NCI-H2196 treated with DMSO at 0.1 percent for 48 hours (cell line): ENCODE data around the gene CCDC28B.

Experiments used
- DNase-seq: peaks from one replicate; lab custom pipeline; 2025; ENCODE audit not compliant: unreplicated experiment; lab: John Stamatoyannopoulos, UW

The CCDC28B gene

DNA sequence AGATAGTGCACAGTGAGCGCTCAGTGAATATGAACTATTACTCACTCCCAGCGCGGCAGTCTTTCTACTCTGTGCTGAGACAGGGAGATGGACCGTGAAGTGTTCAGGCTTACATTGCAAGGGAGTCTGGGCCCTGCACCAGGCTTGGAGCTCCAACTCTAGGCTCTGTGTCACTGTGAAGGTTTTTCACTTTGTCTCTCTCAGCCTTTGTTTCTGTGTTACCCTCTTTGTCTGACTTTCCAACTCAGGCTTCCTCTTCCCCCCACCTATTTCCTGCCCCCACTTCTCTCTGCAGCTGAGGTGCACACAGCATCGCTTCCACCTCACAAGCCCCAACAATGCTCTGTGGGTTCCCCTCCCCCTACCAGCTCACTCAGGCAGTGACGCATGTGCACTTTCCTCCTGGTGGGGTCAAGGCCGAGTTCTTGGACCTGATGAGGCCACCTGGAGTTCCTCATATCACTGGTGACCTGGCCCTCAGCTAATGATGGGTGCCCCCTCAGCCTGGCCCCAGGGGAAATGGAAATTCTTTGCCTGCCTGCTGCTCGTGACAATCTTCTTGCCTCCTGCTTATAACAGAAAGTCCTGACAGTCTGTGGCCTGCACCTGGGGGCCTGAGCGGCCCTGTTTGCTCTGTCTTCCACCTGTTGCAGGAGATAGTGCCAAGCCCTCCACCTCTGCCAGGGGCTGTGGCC is 49.6 kb downstream of the CCDC28B start:
- DNase-seq = no peak

DNA sequence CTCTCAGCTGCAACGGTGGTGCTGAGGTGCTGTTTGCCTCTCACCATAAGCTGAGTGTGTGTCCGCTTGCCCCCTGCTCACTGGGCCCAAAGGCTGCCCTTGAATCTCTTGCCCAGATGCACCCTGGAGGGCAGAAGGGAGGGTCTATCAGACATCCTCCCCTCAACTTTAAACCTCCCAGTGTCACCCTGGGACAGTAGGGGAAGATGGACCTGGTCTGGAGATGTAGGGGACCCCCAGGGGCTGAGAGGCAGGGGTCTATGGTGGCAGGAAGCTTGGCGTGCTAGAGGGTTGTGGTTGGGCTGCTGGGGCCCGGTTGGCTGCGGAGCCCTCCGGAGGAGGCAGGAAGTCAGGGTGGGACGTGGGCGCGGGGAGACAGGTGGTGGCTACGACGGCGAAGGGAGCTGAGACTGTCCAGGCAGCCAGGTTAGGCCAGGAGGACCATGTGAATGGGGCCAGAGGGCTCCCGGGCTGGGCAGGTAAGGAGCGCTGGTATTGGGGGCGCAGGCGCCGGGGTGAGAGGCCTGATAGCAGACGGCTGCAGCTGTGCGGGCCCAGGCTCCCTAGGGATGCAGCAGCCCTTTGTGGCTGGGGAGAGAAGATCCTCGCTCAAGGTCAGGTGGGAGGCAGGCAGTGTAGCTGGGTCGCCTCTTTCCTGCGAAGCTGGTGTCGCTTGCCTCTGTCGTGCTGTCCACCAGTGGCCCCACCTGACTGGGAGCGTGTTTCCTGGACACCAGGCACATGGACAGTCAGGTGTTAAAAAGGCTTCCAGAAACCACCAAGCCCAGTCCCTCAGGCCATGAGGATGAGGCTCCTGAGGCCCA is 50.7 kb downstream of the CCDC28B start, which contains the start of gene LCK:
LCK (plus strand) TSS at position 373 of the 824 bp plus-strand sequence. CDS start 23,065 bp downstream, outside the sequence.
- no peak for DNase-seq
